Vagina (tissue), 2 donors: ENCODE data around the gene DLEU7. TPM values are rescaled to one million over a fixed set of nuclear protein-coding genes. Genes with fewer than 3 reads are reported as not detected.

Experiments used
- DNase-seq, 2 donors: peaks; one replicate each; pipeline ENCODE4 v3.0.0-alpha.2; 2017; ENCODE audit errors: extremely low spot score in 2 of 2
- H3K27ac ChIP-seq: fragments of 200-600 bp; sonication (generic); one replicate; pipeline ENCODE4 v1.5.1; 2019
- H3K27me3 ChIP-seq: fragments of 200-600 bp; sonication (generic); one replicate; pipeline ENCODE4 v1.5.1; 2019
- H3K36me3 ChIP-seq, 2 donors: fragments of 200-600 bp; sonication (generic); one replicate each; pipeline ENCODE4 v1.5.1; 2017 to 2019
- H3K4me1 ChIP-seq: fragments of 200-600 bp; sonication (generic); one replicate; pipeline ENCODE4 v1.5.1; 2019
- H3K4me3 ChIP-seq, 2 donors: fragments of 200-600 bp; sonication (generic); 1 replicate in 1 of 2; 2 replicates in 1 of 2; pipeline ENCODE4 v1.5.1; 2016 to 2019
- H3K9me3 ChIP-seq: fragments of 200-600 bp; sonication (generic); one replicate; pipeline ENCODE4 v1.5.1; 2019
- POLR2A ChIP-seq, 2 donors: fragments of 450-650 bp; IDR thresholded peaks; one replicate each; pipeline ENCODE4 v1.6.1; 2017; ENCODE audit warnings: antibody characterized with exemption in 2 of 2, mild to moderate bottlenecking in 2 of 2, moderate library complexity in 2 of 2
- POLR2AphosphoS5 ChIP-seq, 2 donors: sonication (generic); formaldehyde crosslinking; IDR thresholded peaks; one replicate each; pipeline ENCODE4 v1.9.0; 2017; ENCODE audit warnings: antibody characterized with exemption in 2 of 2, mild to moderate bottlenecking in 2 of 2, low read depth in 1 of 2; ENCODE audit not compliant: insufficient read depth in 1 of 2
- intact Hi-C: fragments of 100-400 bp; cut with DNase I; formaldehyde crosslinking; loops from one replicate; pipeline ENCODE4 v1.15.1; 2023
- total RNA-seq: library from RNA; depleted of rRNA; stranded (reverse); fragments of >200 nt; gene quantifications from one replicate; pipeline ENCODE4 v1.2.3, GENCODE V29; 2016
- TF ChIP-seq, protein P1 (sequence below), 3 experiments: fragments of 450-650 bp in 2 of 3; fragments of 200-600 bp in 1 of 3; sonication (generic) in 1 of 3; IDR thresholded peaks; one replicate each; pipeline ENCODE4 v1.5.1; 2017 to 2019; ENCODE audit warnings: antibody characterized with exemption in 3 of 3, mild to moderate bottlenecking in 2 of 3, moderate library complexity in 2 of 3

Gene DLEU7
- total RNA-seq, 1 donor from 2014 or later, result not detected

DNA sequence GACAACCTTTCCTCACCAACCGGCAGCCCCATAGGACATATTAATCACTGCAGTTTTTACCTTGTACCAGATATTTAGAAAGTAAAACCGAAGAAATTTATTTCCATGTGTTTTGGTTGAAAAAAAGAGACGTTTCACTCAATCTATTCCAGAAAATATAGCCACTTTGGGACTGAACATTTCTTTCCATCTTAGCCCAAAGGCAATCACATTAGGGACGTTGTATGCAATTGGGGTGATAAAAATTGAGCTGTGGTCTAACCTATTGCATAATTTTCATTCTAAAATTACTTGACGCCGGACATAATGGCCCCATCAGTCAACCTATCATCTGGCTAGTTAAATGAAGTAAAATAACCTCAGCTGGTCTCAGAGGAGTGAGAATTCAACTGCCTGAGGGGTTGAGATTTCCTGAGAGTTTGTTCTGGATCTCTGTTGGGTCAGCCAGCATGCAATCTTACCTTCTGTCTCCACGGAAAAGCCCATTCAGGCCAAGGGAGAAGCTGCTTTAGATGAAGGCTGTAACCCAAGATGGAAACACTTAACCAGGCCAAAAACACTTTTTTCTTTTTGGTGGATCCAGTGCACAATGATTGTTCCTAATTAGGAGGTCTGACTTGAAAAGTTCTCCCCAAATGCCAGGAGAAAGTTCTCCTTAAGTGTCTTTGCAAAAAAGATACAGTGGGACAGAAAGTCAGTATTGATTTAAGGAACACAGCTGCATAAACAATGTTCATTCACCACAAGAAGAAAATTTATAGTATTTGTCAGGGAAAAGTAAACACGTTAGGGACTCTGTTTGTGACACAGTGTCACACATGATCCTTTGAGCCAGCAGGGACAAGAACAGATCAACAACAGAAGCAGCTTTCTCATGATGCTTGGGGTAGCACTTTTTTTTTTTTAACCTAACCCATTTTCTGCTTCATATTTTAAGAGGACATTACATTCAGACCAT, 34.1 kb downstream of the DLEU7 start:
- Histone ChIP-seq H3K4me1 (no peaks in the 10 kb centered on the region), H3K36me3 (no peaks in the 10 kb centered on the region), H3K27ac (no peak overlapping the region), H3K4me3 (no peak overlapping the region), H3K9me3 (no peaks in the 10 kb centered on the region), H3K27me3 (no peaks in the 10 kb centered on the region)
- DNase-seq, result no peak
- intact Hi-C loops, result loop anchor here (10.0 kb wide), 2 partner anchors 105 to 725 kb away; no protein-coding TSS in a partner anchor
- no peak for TF ChIP-seq POLR2AphosphoS5 (IDR thresholded peaks at IDR 0.05; ENCODE audit: insufficient read depth in 1 of 2, low read depth in 1 of 2)
- TF ChIP-seq, protein P1, sequence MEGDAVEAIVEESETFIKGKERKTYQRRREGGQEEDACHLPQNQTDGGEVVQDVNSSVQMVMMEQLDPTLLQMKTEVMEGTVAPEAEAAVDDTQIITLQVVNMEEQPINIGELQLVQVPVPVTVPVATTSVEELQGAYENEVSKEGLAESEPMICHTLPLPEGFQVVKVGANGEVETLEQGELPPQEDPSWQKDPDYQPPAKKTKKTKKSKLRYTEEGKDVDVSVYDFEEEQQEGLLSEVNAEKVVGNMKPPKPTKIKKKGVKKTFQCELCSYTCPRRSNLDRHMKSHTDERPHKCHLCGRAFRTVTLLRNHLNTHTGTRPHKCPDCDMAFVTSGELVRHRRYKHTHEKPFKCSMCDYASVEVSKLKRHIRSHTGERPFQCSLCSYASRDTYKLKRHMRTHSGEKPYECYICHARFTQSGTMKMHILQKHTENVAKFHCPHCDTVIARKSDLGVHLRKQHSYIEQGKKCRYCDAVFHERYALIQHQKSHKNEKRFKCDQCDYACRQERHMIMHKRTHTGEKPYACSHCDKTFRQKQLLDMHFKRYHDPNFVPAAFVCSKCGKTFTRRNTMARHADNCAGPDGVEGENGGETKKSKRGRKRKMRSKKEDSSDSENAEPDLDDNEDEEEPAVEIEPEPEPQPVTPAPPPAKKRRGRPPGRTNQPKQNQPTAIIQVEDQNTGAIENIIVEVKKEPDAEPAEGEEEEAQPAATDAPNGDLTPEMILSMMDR (IDR thresholded peaks at IDR 0.05), result no peak
- no peak for TF ChIP-seq POLR2A (IDR thresholded peaks at IDR 0.05)

DNA sequence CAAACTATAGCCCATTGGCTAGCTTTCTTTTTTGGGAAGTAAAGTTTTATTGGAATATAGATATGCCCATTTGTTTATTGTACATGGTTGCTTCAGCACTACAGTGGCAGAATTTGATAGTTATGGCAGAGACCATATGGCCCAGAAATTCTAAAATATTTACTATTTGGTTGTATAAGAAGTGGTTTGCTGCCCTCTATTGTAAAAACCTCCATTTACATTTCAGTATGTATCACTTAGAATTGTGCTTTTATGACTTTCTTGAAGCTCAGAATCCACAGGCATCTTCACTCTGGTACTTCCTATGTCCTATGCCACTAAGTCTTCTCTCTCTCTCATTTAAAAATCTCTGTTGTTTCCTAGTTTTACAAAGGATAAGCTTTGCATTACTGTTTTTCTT, 37.7 kb downstream of the DLEU7 start:
- H3K4me3 ChIP-seq, result no peak overlapping the region
- TF ChIP-seq, protein P1 (IDR thresholded peaks at IDR 0.05), result no peak
- TF ChIP-seq POLR2A (IDR thresholded peaks at IDR 0.05) (no peak), POLR2AphosphoS5 (IDR thresholded peaks at IDR 0.05; ENCODE audit: insufficient read depth in 1 of 2, low read depth in 1 of 2) (no peak)
- no peak for DNase-seq
- no peaks in the 10 kb centered on the region for H3K36me3 ChIP-seq
- no peaks in the 10 kb centered on the region for H3K27me3 ChIP-seq
- no peak overlapping the region for H3K27ac ChIP-seq
- intact Hi-C loops, result loop anchor here (10.0 kb wide), 2 partner anchors 109 to 721 kb away; no protein-coding TSS in a partner anchor
- H3K4me1 ChIP-seq, result peaks cover 8% of the 10 kb centered on the region
- no peaks in the 10 kb centered on the region for H3K9me3 ChIP-seq

DNA sequence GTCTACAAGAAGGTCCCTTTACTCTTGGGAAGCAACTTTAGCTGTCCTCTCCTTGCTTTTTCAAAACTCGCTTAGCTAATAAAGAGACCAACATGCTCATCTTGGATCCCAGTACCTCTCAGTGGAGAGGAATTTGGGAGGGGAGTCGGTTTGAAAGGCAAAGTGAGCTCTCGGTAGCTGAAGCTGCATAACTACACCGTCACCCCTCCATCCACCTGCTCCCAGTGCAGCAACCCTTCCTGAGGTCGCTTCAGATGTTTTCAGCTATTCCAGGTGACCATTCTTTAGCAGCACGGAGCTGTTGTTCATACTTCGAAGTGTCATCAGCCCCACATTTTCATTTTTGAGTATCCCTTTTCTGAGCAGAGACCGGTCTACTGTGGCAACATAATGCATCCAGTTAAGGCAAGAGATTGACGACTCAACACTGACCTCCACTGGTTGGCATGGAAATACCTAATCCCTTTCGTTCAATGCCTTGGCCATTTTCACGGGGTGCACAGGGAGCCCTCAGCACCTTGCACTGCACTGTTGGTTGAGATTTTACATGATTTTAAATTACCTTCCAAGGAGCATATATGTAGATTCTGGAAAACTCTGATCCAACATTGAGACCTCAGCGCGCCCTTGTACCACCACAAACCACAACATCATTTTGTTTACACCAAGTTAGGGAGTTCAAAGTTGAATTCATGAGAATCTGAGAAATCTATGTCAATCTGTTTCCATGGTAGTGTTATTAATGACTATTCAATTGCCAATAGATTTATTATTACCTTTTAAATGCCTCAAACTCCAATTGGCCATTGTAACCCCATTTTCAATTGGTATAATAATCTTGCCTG, 42.2 kb downstream of the DLEU7 start:
- DNase-seq, result no peak
- no peak overlapping the region for H3K4me3 ChIP-seq
- intact Hi-C loops, result loop anchor here (10.0 kb wide), 2 partner anchors 113 to 717 kb away; no protein-coding TSS in a partner anchor
- no peaks in the 10 kb centered on the region for H3K27me3 ChIP-seq
- no peaks in the 10 kb centered on the region for H3K9me3 ChIP-seq
- H3K4me1 ChIP-seq, result peaks cover 12% of the 10 kb centered on the region
- H3K36me3 ChIP-seq, result no peaks in the 10 kb centered on the region
- TF ChIP-seq, protein P1 (IDR thresholded peaks at IDR 0.05), result peak; percentile 35 to 80 (median 62)
- no peak for TF ChIP-seq POLR2A (IDR thresholded peaks at IDR 0.05)
- H3K27ac ChIP-seq, result no peak overlapping the region

DNA sequence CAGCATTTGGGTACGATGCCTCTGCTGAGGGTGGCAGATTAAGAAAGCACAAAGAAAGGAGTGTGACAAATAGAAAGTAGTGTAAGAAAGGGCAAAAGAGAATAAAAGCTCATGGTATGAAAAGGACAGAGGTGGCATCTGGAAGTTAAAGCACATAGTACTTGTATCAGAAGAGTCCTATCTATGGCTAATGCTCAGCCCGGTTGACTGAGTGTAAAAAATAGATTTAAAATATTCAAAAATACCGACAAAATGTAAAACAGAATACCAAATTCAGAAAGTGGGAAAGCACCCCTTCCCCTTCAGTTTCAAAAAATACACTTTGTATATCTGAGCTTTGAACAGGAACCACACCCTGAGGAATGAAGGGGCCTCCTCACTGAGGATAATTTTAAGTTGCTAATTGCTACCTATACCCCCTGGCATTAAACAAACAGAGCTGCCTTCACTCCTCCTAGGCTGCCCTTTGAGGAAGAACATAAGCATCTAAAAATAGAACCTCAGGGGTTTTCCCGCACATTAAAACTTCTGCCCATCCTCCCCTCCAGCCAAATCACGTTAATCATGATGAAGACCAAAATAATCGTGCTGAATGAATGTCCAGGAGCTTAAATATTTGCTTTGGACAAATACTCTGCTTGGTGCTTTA, 43.3 kb downstream of the DLEU7 start:
- Histone ChIP-seq H3K4me3 (no peak overlapping the region), H3K27me3 (no peaks in the 10 kb centered on the region), H3K36me3 (no peaks in the 10 kb centered on the region), H3K4me1 (peaks cover 12% of the 10 kb centered on the region), H3K27ac (no peak overlapping the region), H3K9me3 (no peaks in the 10 kb centered on the region)
- intact Hi-C loops, result loop anchor here (10.0 kb wide), 2 partner anchors 115 to 715 kb away; no protein-coding TSS in a partner anchor
- TF ChIP-seq POLR2A (IDR thresholded peaks at IDR 0.05) (no peak), POLR2AphosphoS5 (IDR thresholded peaks at IDR 0.05; ENCODE audit: insufficient read depth in 1 of 2, low read depth in 1 of 2) (no peak)
- TF ChIP-seq, protein P1 (IDR thresholded peaks at IDR 0.05), result no peak
- no peak for DNase-seq
